ENCODE data around the gene RCOR1. TPM values are rescaled to one million over a fixed set of nuclear protein-coding genes. Genes with fewer than 3 reads are reported as not detected.
A peak's percentile ranks its signal among the peaks of the same experiment; 100 is the strongest.
"Not testable (repeated sequence)": the region's sequence is repeated elsewhere in the genome, so short reads cannot be mapped to it uniquely, and the experiment has no call there.

RCOR1 gene
- total RNA-seq, 3 donors from 2014 or later, result 29.4 to 31.3 (median 29.5) TPM

GRCh38 chr14:102574281-102575159 is 17.9 kb upstream of the RCOR1 start:
- no peaks in the 10 kb centered on the region for H3K9me3 ChIP-seq
- no peaks in the 10 kb centered on the region for H3K36me3 ChIP-seq (ENCODE audit: low read depth)
- TF ChIP-seq, protein P1, sequence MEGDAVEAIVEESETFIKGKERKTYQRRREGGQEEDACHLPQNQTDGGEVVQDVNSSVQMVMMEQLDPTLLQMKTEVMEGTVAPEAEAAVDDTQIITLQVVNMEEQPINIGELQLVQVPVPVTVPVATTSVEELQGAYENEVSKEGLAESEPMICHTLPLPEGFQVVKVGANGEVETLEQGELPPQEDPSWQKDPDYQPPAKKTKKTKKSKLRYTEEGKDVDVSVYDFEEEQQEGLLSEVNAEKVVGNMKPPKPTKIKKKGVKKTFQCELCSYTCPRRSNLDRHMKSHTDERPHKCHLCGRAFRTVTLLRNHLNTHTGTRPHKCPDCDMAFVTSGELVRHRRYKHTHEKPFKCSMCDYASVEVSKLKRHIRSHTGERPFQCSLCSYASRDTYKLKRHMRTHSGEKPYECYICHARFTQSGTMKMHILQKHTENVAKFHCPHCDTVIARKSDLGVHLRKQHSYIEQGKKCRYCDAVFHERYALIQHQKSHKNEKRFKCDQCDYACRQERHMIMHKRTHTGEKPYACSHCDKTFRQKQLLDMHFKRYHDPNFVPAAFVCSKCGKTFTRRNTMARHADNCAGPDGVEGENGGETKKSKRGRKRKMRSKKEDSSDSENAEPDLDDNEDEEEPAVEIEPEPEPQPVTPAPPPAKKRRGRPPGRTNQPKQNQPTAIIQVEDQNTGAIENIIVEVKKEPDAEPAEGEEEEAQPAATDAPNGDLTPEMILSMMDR (IDR thresholded peaks at IDR 0.05), result no peak
- H3K4me3 ChIP-seq, result no peak overlapping the region
- peak; percentile 27 for ATAC-seq
- intact Hi-C loops (cut with DNase I, micrococcal nuclease), result no loop called here
- H3K4me1 ChIP-seq (ENCODE audit: low read depth), result peaks cover 5% of the 10 kb centered on the region
- no peak for DNase-seq

DNA sequence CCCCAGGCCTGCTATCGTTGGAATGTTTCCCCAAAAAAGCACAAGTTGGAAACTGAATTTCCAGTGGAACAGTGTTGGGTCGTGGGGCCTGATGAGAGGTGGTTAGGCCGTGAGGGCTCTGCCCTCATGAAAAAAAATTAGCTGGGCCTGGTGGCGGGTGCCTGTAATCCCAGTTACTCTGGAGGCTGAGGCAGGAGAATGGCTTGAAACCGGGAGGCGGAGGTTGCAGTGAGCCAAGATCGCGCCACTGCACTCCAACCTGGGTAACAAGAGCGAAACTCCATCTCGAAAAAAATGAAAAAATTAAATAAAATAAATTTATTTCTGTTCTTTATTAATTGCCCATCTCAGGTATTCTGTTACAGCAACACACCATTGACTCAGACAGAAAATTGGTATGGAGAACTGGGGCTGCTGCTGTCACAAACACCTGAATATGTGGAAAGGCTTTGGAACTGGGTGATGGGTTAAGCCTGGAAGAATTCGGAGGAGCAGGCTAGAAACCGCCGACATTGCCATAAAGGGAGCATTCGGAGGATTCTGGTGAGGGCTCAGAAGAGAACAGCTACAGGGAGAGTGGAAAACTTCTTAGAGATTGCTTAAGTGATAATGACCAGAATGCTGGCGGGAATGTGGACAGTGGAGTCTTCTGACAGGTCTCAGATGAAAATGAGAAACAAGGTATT is 17.1 kb upstream of the RCOR1 start:
- DNase-seq (no peak), ATAC-seq (no peak)
- peaks cover 5% of the 10 kb centered on the region for H3K4me1 ChIP-seq (ENCODE audit: low read depth)
- TF ChIP-seq, protein P1 (IDR thresholded peaks at IDR 0.05), result no peak
- intact Hi-C loops (cut with DNase I, micrococcal nuclease), result no loop called here
- H3K9me3 ChIP-seq, result no peaks in the 10 kb centered on the region
- H3K36me3 ChIP-seq (ENCODE audit: low read depth), result no peaks in the 10 kb centered on the region
- H3K4me3 ChIP-seq, result no peak overlapping the region

GRCh38 chr14:102575846-102576428 is 16.5 kb upstream of the RCOR1 start:
- H3K36me3 ChIP-seq (ENCODE audit: low read depth); H3K4me3 ChIP-seq; DNase-seq; intact Hi-C loops (cut with DNase I, micrococcal nuclease); ATAC-seq; H3K9me3 ChIP-seq; H3K4me1 ChIP-seq (ENCODE audit: low read depth): not testable (repeated sequence)

- no peaks in the 10 kb centered on the region for H3K36me3 ChIP-seq (ENCODE audit: low read depth)
- intact Hi-C loops (cut with DNase I, micrococcal nuclease), result no loop called here
- no peak overlapping the region for H3K4me3 ChIP-seq
- peak in 1 of 3 donors; percentile 7 for DNase-seq
- TF ChIP-seq, protein P1 (IDR thresholded peaks at IDR 0.05), result no peak
- no peak for ATAC-seq
- no peaks in the 10 kb centered on the region for H3K9me3 ChIP-seq
- H3K4me1 ChIP-seq (ENCODE audit: low read depth), result peaks cover 3% of the 10 kb centered on the region
Measured at GRCh38 chr14:102578821-102579220, 13.6 kb upstream of the RCOR1 start.

GRCh38 chr14:102579696-102580549 is 12.5 kb upstream of the RCOR1 start:
- DNase-seq, result no peak
- ATAC-seq, result no peak
- H3K9me3 ChIP-seq, result no peaks in the 10 kb centered on the region
- H3K36me3 ChIP-seq (ENCODE audit: low read depth), result no peaks in the 10 kb centered on the region
- intact Hi-C loops (cut with DNase I, micrococcal nuclease), result no loop called here
- H3K4me1 ChIP-seq (ENCODE audit: low read depth), result no peaks in the 10 kb centered on the region
- H3K4me3 ChIP-seq, result no peak overlapping the region
- TF ChIP-seq, protein P1 (IDR thresholded peaks at IDR 0.05), result no peak
